GM10847 (cell line): ENCODE measurements around the gene TELO2.

Experiments
- POLR2A ChIP-seq: IDR thresholded peaks from 2 replicates; pipeline ENCODE4 v1.6.1; 2011; ENCODE audit not compliant: insufficient read length; ENCODE audit errors: extremely low read depth

Gene TELO2

DNA sequence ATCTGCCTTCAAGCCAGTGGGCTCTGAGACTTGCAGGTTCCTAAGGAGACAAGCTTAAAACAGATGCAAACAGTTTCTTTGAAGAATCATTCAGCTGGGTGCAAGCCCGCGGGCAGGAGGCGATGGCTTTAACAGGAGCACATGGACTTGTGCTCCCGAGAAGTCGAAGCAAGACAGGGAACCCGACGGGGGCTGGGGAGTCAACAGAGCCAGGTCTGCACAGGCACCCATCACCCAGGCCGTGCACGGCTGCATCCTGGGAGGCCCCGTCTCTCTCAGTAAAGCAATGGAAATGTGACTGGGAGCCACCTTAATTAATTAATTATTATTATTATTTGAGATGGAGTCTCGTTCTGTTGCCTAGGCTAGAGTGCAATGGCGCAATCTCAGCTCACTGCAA lies 4.1 kb upstream of the TELO2 start:
- TF ChIP-seq POLR2A = no peak

GRCh38 chr16:1491327-1491726 lies 1.8 kb upstream of the TELO2 start:
- no peak for TF ChIP-seq POLR2A

DNA sequence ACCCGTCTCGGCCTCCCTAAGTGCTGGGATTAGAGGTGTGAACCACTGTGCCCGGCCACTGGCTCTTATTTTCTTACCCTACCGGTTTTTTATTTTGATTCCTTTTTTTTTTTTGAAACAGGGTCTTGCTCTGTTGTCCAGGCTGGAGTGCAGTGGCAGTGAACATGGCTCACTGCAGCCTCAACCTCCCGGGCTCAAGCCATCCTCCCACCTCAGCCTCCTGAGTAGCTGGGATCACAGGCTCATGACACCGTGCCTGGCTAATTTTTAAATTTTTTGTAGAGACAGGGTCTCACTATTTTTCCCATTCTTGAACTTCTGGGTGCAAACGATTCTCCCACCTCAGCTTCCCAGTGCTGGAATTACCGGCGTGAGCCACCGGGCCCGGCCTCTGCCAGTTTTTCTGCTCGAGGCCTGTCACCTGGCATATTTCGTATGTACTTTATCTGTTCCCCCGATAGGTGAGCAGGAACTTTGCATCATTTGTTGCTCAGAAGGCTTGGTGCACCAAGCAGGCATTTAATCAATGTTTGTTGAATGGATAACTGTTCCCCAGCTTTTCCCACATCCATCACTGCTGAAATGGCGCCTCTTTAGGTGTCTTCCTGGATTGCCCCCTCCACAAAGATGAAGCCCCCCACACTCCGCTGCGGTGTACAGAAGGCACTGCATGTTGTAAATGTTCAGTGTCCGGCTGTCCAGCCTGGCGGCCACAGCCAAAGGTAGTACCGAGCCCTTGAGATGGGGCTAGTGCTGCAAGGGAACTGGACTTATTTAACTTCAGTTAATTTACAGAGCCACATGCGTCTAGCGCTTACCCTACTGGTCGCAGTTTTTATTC lies 858 bp upstream of the TELO2 start:
- no peak for TF ChIP-seq POLR2A

GRCh38 chr16:1493746-1494094 lies 560 bp downstream of the TELO2 start:
- no peak for TF ChIP-seq POLR2A

- no peak for TF ChIP-seq POLR2A
These were observed 1.0 kb downstream of the TELO2 start for GRCh38 chr16:1494129-1494640.

GRCh38 chr16:1494711-1495110 lies 1.6 kb downstream of the TELO2 start:
- TF ChIP-seq POLR2A = no peak

- TF ChIP-seq POLR2A = no peak
These were observed 2.2 kb downstream of the TELO2 start for GRCh38 chr16:1495211-1495888.

GRCh38 chr16:1495889-1496262 lies 2.7 kb downstream of the TELO2 start:
- no peak for TF ChIP-seq POLR2A

- TF ChIP-seq POLR2A = no peak
These were observed 3.3 kb downstream of the TELO2 start for GRCh38 chr16:1496464-1496863.

- no peak for TF ChIP-seq POLR2A
These were observed 3.9 kb downstream of the TELO2 start for GRCh38 chr16:1497014-1497598.

- no peak for TF ChIP-seq POLR2A
These were observed 5.9 kb downstream of the TELO2 start for GRCh38 chr16:1498899-1499676.

- no peak for TF ChIP-seq POLR2A
These were observed 6.8 kb downstream of the TELO2 start for GRCh38 chr16:1499756-1500464.

GRCh38 chr16:1500465-1501150 lies 7.4 kb downstream of the TELO2 start:
- TF ChIP-seq POLR2A = no peak

DNA sequence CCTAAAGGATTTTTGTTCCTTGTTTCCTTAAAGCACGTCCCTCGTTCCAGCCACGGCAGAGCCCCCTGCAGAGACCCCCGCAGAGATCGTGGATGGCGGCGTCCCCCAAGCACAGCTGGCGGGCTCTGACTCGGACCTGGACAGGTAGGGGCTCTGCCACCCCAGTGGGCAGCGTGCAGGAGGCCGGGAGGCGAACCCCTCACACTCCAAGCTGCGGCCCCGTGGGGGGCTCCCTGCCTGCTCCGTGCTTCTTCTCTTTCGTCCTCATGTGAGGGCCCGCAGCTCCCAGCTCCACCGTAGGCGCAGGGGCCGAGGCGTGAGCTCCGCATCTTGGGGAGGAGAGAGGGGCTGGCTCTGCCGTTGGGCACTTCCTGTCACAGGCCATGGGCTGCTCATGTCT lies 8.5 kb downstream of the TELO2 start:
- TF ChIP-seq POLR2A = no peak
